ENCODE data around the gene ECHS1. TPM values are rescaled to one million over a fixed set of nuclear protein-coding genes. Genes with fewer than 3 reads are reported as not detected.
A peak's percentile ranks its signal among the peaks of the same experiment; 100 is the strongest.

Gene ECHS1
- total RNA-seq, result 44.8 and 49.0 TPM in 2 replicates

- peak; percentile 68 for DNase-seq (ENCODE audit: low read depth)
- H3K4me3 ChIP-seq (ENCODE audit: low read depth, low read length), result peak within 1 kb of the TSS; percentile 96
- peaks cover 13% of the 10 kb centered on the region for H3K36me3 ChIP-seq (ENCODE audit: control insufficient read depth, insufficient read depth, low read length)
- no peak for FAIRE-seq
- no peaks in the 10 kb centered on the region for H3K27me3 ChIP-seq (ENCODE audit: control insufficient read depth, insufficient read depth, low read length)
- no peak for TF ChIP-seq CTCF (IDR thresholded peaks at IDR 0.05; ENCODE audit: insufficient read depth, low read length, severe bottlenecking)
Measured at GRCh38 chr10:133373174-133374090, at the start of gene ECHS1. Gene ECHS1 (minus strand): TSS chr10:133373354. CDS start chr10:133373333, 21 bp downstream.

GRCh38 chr10:133422223-133422806 is 49.2 kb upstream of the ECHS1 start:
- no peak for FAIRE-seq
- H3K27me3 ChIP-seq (ENCODE audit: control insufficient read depth, insufficient read depth, low read length), result peaks cover 4% of the 10 kb centered on the region
- TF ChIP-seq CTCF (IDR thresholded peaks at IDR 0.05; ENCODE audit: insufficient read depth, low read length, severe bottlenecking), result no peak
- H3K36me3 ChIP-seq (ENCODE audit: control insufficient read depth, insufficient read depth, low read length), result peaks cover 1% of the 10 kb centered on the region
- DNase-seq (ENCODE audit: low read depth), result no peak
- H3K4me3 ChIP-seq (ENCODE audit: low read depth, low read length), result no peak overlapping the region

- DNase-seq (ENCODE audit: low read depth) (no peak), FAIRE-seq (no peak)
- TF ChIP-seq CTCF (IDR thresholded peaks at IDR 0.05; ENCODE audit: insufficient read depth, low read length, severe bottlenecking), result no peak
- Histone ChIP-seq H3K27me3 (ENCODE audit: control insufficient read depth, insufficient read depth, low read length) (peaks cover 4% of the 10 kb centered on the region), H3K4me3 (ENCODE audit: low read depth, low read length) (no peak overlapping the region), H3K36me3 (ENCODE audit: control insufficient read depth, insufficient read depth, low read length) (peaks cover 1% of the 10 kb centered on the region)
Measured at GRCh38 chr10:133421336-133422222, 48.4 kb upstream of the ECHS1 start.

- Histone ChIP-seq H3K36me3 (ENCODE audit: control insufficient read depth, insufficient read depth, low read length) (peaks cover 1% of the 10 kb centered on the region), H3K27me3 (ENCODE audit: control insufficient read depth, insufficient read depth, low read length) (peaks cover 4% of the 10 kb centered on the region), H3K4me3 (ENCODE audit: low read depth, low read length) (no peak overlapping the region)
- no peak for DNase-seq (ENCODE audit: low read depth)
- no peak for FAIRE-seq
- no peak for TF ChIP-seq CTCF (IDR thresholded peaks at IDR 0.05; ENCODE audit: insufficient read depth, low read length, severe bottlenecking)
Measured at GRCh38 chr10:133420579-133420978, 47.4 kb upstream of the ECHS1 start.

- Histone ChIP-seq H3K27me3 (ENCODE audit: control insufficient read depth, insufficient read depth, low read length) (peaks cover 4% of the 10 kb centered on the region), H3K4me3 (ENCODE audit: low read depth, low read length) (no peak overlapping the region), H3K36me3 (ENCODE audit: control insufficient read depth, insufficient read depth, low read length) (peaks cover 1% of the 10 kb centered on the region)
- TF ChIP-seq CTCF (IDR thresholded peaks at IDR 0.05; ENCODE audit: insufficient read depth, low read length, severe bottlenecking), result no peak
- FAIRE-seq (no peak), DNase-seq (ENCODE audit: low read depth) (no peak)
Measured at GRCh38 chr10:133420028-133420427, 46.9 kb upstream of the ECHS1 start.

All from bronchial epithelial cell (primary cell).